ENCODE results near the gene LIPJ. TPM values are rescaled to one million over a fixed set of nuclear protein-coding genes. Genes with fewer than 3 reads are reported as not detected.

Gene LIPJ
- total RNA-seq, 1 experiment from 2014 or later = not detected

- no peak overlapping the region for H2AFZ ChIP-seq (ENCODE audit: low read depth, low read length, poor library complexity, severe bottlenecking)
- ChIA-PET POLR2A (no interaction called here), RAD21 (ENCODE audit: low non-redundant PET in 1 of 2, low total read pairs in 2 of 2, uncharacterized antibody in 2 of 2, unreplicated experiment in 2 of 2) (no interaction called here), CTCF (no interaction called here)
- H3K36me3 ChIP-seq (ENCODE audit: control insufficient read depth in 1 of 2, insufficient read depth in 2 of 2, low read length in 2 of 2) = no peaks in the 10 kb centered on the region
- H3K27me3 ChIP-seq (ENCODE audit: insufficient read depth, low read length) = no peaks in the 10 kb centered on the region
- H3K79me2 ChIP-seq (ENCODE audit: insufficient read depth, low read length) = no peaks in the 10 kb centered on the region
- TF ChIP-seq POLR2A (IDR thresholded peaks at IDR 0.05; ENCODE audit: borderline replicate concordance, extremely low read depth, insufficient read depth, insufficient read length) = no peak
- no peak for TF ChIP-seq YY1 (IDR thresholded peaks at IDR 0.05; ENCODE audit: extremely low read depth, insufficient replicate concordance, low read depth, low read length)
- TF ChIP-seq, protein P1, sequence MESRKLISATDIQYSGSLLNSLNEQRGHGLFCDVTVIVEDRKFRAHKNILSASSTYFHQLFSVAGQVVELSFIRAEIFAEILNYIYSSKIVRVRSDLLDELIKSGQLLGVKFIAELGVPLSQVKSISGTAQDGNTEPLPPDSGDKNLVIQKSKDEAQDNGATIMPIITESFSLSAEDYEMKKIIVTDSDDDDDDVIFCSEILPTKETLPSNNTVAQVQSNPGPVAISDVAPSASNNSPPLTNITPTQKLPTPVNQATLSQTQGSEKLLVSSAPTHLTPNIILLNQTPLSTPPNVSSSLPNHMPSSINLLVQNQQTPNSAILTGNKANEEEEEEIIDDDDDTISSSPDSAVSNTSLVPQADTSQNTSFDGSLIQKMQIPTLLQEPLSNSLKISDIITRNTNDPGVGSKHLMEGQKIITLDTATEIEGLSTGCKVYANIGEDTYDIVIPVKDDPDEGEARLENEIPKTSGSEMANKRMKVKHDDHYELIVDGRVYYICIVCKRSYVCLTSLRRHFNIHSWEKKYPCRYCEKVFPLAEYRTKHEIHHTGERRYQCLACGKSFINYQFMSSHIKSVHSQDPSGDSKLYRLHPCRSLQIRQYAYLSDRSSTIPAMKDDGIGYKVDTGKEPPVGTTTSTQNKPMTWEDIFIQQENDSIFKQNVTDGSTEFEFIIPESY (IDR thresholded peaks at IDR 0.05; ENCODE audit: extremely low read depth, insufficient replicate concordance, low read length) = no peak
- no peak for TF ChIP-seq EGR1 (IDR thresholded peaks at IDR 0.05; ENCODE audit: low read depth)
- DNase-seq (ENCODE audit: low read depth, low spot score) = no peak
- BruUV-seq (replicated peaks) = no TSS peak
- H3K4me3 ChIP-seq (replicated peaks in 1 of 2; ENCODE audit: low read depth in 1 of 2, low read length in 2 of 2) = no peak overlapping the region
- H3K9me3 ChIP-seq (ENCODE audit: control insufficient read depth in 1 of 2, insufficient read depth in 1 of 2, low read depth in 1 of 2, low read length in 2 of 2) = no peaks in the 10 kb centered on the region
- H3K4me1 ChIP-seq (ENCODE audit: control insufficient read depth in 1 of 2, insufficient read depth in 2 of 2, low read length in 2 of 2) = no peaks in the 10 kb centered on the region
- no peak for ATAC-seq
- H3K4me2 ChIP-seq (ENCODE audit: low read length) = no peak overlapping the region
- no peaks in the 10 kb centered on the region for H4K20me1 ChIP-seq (ENCODE audit: insufficient read depth)
- intact Hi-C loops (cut with micrococcal nuclease) = no loop called here
- no peaks in the 10 kb centered on the region for H3K9me2 ChIP-seq (ENCODE audit: insufficient read depth)
- no peak overlapping the region for H3K9ac ChIP-seq (ENCODE audit: low read length)
- no peak overlapping the region for H3K27ac ChIP-seq (ENCODE audit: low read depth, low read length)
Observed at GRCh38 chr10:88546497-88546896, 40.1 kb upstream of the LIPJ start.

GRCh38 chr10:88551246-88551645 is 35.3 kb upstream of the LIPJ start:
- Histone ChIP-seq H4K20me1 (ENCODE audit: insufficient read depth) (no peaks in the 10 kb centered on the region), H3K27ac (ENCODE audit: low read depth, low read length) (no peak overlapping the region), H2AFZ (ENCODE audit: low read depth, low read length, poor library complexity, severe bottlenecking) (no peak overlapping the region), H3K9me2 (ENCODE audit: insufficient read depth) (no peaks in the 10 kb centered on the region), H3K4me3 (replicated peaks in 1 of 2; ENCODE audit: low read depth in 1 of 2, low read length in 2 of 2) (no peak overlapping the region), H3K4me2 (ENCODE audit: low read length) (no peak overlapping the region), H3K79me2 (ENCODE audit: insufficient read depth, low read length) (no peaks in the 10 kb centered on the region), H3K27me3 (ENCODE audit: insufficient read depth, low read length) (no peaks in the 10 kb centered on the region), H3K36me3 (ENCODE audit: control insufficient read depth in 1 of 2, insufficient read depth in 2 of 2, low read length in 2 of 2) (no peaks in the 10 kb centered on the region), H3K4me1 (ENCODE audit: control insufficient read depth in 1 of 2, insufficient read depth in 2 of 2, low read length in 2 of 2) (no peaks in the 10 kb centered on the region), H3K9ac (ENCODE audit: low read length) (no peak overlapping the region), H3K9me3 (ENCODE audit: control insufficient read depth in 1 of 2, insufficient read depth in 1 of 2, low read depth in 1 of 2, low read length in 2 of 2) (no peaks in the 10 kb centered on the region)
- BruUV-seq (replicated peaks) = no TSS peak
- ATAC-seq = no peak
- TF ChIP-seq, protein P2, sequence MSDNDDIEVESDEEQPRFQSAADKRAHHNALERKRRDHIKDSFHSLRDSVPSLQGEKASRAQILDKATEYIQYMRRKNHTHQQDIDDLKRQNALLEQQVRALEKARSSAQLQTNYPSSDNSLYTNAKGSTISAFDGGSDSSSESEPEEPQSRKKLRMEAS (IDR thresholded peaks at IDR 0.05) = no peak
- TF ChIP-seq YY1 (IDR thresholded peaks at IDR 0.05; ENCODE audit: extremely low read depth, insufficient replicate concordance, low read depth, low read length) = no peak
- TF ChIP-seq CBX3 (IDR thresholded peaks at IDR 0.05; ENCODE audit: low read depth) = no peak
- no peak for TF ChIP-seq POLR2A (IDR thresholded peaks at IDR 0.05; ENCODE audit: borderline replicate concordance, extremely low read depth, insufficient read depth, insufficient read length)
- TF ChIP-seq, protein P3, sequence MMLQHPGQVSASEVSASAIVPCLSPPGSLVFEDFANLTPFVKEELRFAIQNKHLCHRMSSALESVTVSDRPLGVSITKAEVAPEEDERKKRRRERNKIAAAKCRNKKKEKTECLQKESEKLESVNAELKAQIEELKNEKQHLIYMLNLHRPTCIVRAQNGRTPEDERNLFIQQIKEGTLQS (IDR thresholded peaks at IDR 0.05) = no peak
- TF ChIP-seq EZH2phosphoT487 (IDR thresholded peaks at IDR 0.05; ENCODE audit: borderline replicate concordance) = no peak
- TF ChIP-seq ELF1 (IDR thresholded peaks at IDR 0.05; ENCODE audit: borderline replicate concordance, low read depth) = no peak
- TF ChIP-seq EGR1 (IDR thresholded peaks at IDR 0.05; ENCODE audit: low read depth) = no peak
- ChIA-PET CTCF (no interaction called here), POLR2A (no interaction called here), RAD21 (ENCODE audit: low non-redundant PET in 1 of 2, low total read pairs in 2 of 2, uncharacterized antibody in 2 of 2, unreplicated experiment in 2 of 2) (no interaction called here)
- no peak for DNase-seq (ENCODE audit: low read depth, low spot score)
- intact Hi-C loops (cut with micrococcal nuclease) = loop anchor here (5.0 to 10.0 kb wide), 2 partner anchors 434 to 896 kb away; partner anchors contain the start of gene PAPSS2
